H9 (cell line): ENCODE measurements around the gene MSI2. TPM values are rescaled to one million over a fixed set of nuclear protein-coding genes. Genes with fewer than 3 reads are reported as not detected.

ENCODE experiments used
- DNase-seq: peaks from one replicate; pipeline ENCODE4 v3.0.0-alpha.2; 2017
- H2AFZ ChIP-seq: one replicate; pipeline ENCODE4 v1.6.1; 2013; ENCODE audit warnings: mild to moderate bottlenecking, low read length, control low read depth, moderate library complexity
- H2AK5ac ChIP-seq: 2 replicates; pipeline ENCODE4 v1.6.1; 2013; ENCODE audit warnings: low read length, control low read depth, mixed read lengths; ENCODE audit not compliant: insufficient read length
- H2BK120ac ChIP-seq: one replicate; pipeline ENCODE4 v1.6.1; 2013; ENCODE audit warnings: low read depth, mild to moderate bottlenecking, low read length, control low read depth, inconsistent platforms; ENCODE audit not compliant: poor library complexity, severe bottlenecking
- H2BK12ac ChIP-seq: 2 replicates; pipeline ENCODE4 v1.6.1; 2013; ENCODE audit warnings: low read length, control low read depth, mixed read lengths, low read depth; ENCODE audit not compliant: insufficient read length
- H2BK15ac ChIP-seq: 2 replicates; pipeline ENCODE4 v1.6.1; 2013; ENCODE audit warnings: low read depth, low read length, control low read depth
- H2BK20ac ChIP-seq: one replicate; pipeline ENCODE4 v1.6.1; 2013; ENCODE audit warnings: low read depth, mild to moderate bottlenecking, low read length, control low read depth, inconsistent platforms; ENCODE audit not compliant: poor library complexity, severe bottlenecking
- H2BK5ac ChIP-seq: 2 replicates; pipeline ENCODE4 v1.6.1; 2013; ENCODE audit warnings: low read length, control low read depth, mixed read lengths; ENCODE audit not compliant: insufficient read length
- H3K14ac ChIP-seq: 2 replicates; pipeline ENCODE4 v1.6.1; 2013; ENCODE audit warnings: low read length, control low read depth; ENCODE audit not compliant: insufficient read depth
- H3K18ac ChIP-seq: 2 replicates; pipeline ENCODE4 v1.6.1; 2013; ENCODE audit warnings: low read depth, mild to moderate bottlenecking, mixed read lengths, low read length, control low read depth; ENCODE audit not compliant: insufficient read length
- H3K23ac ChIP-seq: 2 replicates; pipeline ENCODE4 v1.6.1; 2013; ENCODE audit warnings: low read length, control low read depth, mixed read lengths, low read depth; ENCODE audit not compliant: insufficient read length
- H3K23me2 ChIP-seq: 2 replicates; pipeline ENCODE4 v1.6.1; 2013; ENCODE audit warnings: low read depth, mild to moderate bottlenecking, mixed read lengths, low read length, control low read depth; ENCODE audit not compliant: insufficient read length, poor library complexity, severe bottlenecking
- H3K27ac ChIP-seq: 2 replicates; pipeline ENCODE4 v1.5.1; 2013; ENCODE audit warnings: low read length, control low read depth, mixed read lengths, low read depth; ENCODE audit not compliant: insufficient read length
- H3K27me3 ChIP-seq: 2 replicates; pipeline ENCODE4 v1.6.1; 2013; ENCODE audit warnings: low read length, control low read depth, inconsistent platforms; ENCODE audit not compliant: insufficient read depth
- H3K4ac ChIP-seq: 2 replicates; pipeline ENCODE4 v1.6.1; 2013; ENCODE audit warnings: low read depth, mild to moderate bottlenecking, control low read depth, inconsistent platforms, low read length, moderate library complexity
- H3K4me1 ChIP-seq: 2 replicates; pipeline ENCODE4 v1.6.1; 2013; ENCODE audit warnings: low read length, control low read depth, inconsistent platforms; ENCODE audit not compliant: insufficient read depth
- H3K4me2 ChIP-seq: 2 replicates; pipeline ENCODE4 v1.6.1; 2013; ENCODE audit warnings: low read length, control low read depth, mixed read lengths; ENCODE audit not compliant: insufficient read length, insufficient read depth
- H3K56ac ChIP-seq: 2 replicates; pipeline ENCODE4 v1.6.1; 2013; ENCODE audit warnings: low read depth, mild to moderate bottlenecking, mixed read lengths, low read length, control low read depth; ENCODE audit not compliant: insufficient read length
- H3K79me1 ChIP-seq: 2 replicates; pipeline ENCODE4 v1.6.1; 2013; ENCODE audit warnings: low read depth, mild to moderate bottlenecking, moderate library complexity, low read length, control low read depth, inconsistent platforms; ENCODE audit not compliant: insufficient read depth, poor library complexity, severe bottlenecking
- H3K79me2 ChIP-seq: 2 replicates; pipeline ENCODE4 v1.6.1; 2013; ENCODE audit warnings: low read length, control low read depth, inconsistent platforms; ENCODE audit not compliant: insufficient read depth
- H3K9ac ChIP-seq: 2 replicates; pipeline ENCODE4 v1.6.1; 2013; ENCODE audit warnings: low read length, control low read depth, mixed read lengths; ENCODE audit not compliant: insufficient read length; ENCODE audit errors: extremely low read depth
- H3K9me3 ChIP-seq: one replicate; pipeline ENCODE4 v1.6.1; 2013; ENCODE audit warnings: low read depth, low read length, inconsistent platforms; ENCODE audit not compliant: control insufficient read depth
- H3T11ph ChIP-seq: one replicate; pipeline ENCODE4 v1.6.1; 2013; ENCODE audit warnings: mild to moderate bottlenecking, low read length, control low read depth, inconsistent platforms
- H4K20me1 ChIP-seq: one replicate; pipeline ENCODE4 v1.6.1; 2013; ENCODE audit not compliant: control insufficient read depth, insufficient read length, insufficient read depth
- H4K5ac ChIP-seq: 2 replicates; pipeline ENCODE4 v1.6.1; 2013; ENCODE audit warnings: low read depth, mild to moderate bottlenecking, mixed read lengths, low read length, control low read depth; ENCODE audit not compliant: insufficient read length
- H4K8ac ChIP-seq: replicated peaks from 2 replicates; pipeline ENCODE4 v1.6.1; 2013; ENCODE audit warnings: low read length, control low read depth, mixed read lengths, low read depth; ENCODE audit not compliant: insufficient read length
- H4K91ac ChIP-seq: 2 replicates; pipeline ENCODE4 v1.6.1; 2013; ENCODE audit warnings: low read depth, mild to moderate bottlenecking, moderate library complexity, mixed read lengths, low read length, control low read depth; ENCODE audit not compliant: insufficient read length
- H3K27ac Mint-ChIP-seq, 3 experiments: 2 replicates in 2 of 3; 3 replicates in 1 of 3; pipeline ENCODE4 v1.8.0; 2020 to 2021; ENCODE audit warnings: mixed read lengths in 3 of 3, mild to moderate bottlenecking in 1 of 3, moderate library complexity in 1 of 3
- H3K27me3 Mint-ChIP-seq: 2 replicates; pipeline ENCODE4 v1.8.0; 2021; ENCODE audit warnings: low read depth, mild to moderate bottlenecking, moderate library complexity, mixed read lengths
- H3K36me3 Mint-ChIP-seq, 3 experiments: 2 replicates in 2 of 3; 3 replicates in 1 of 3; pipeline ENCODE4 v1.8.0; 2020 to 2021; ENCODE audit warnings: low read depth in 3 of 3, mixed read lengths in 3 of 3; ENCODE audit not compliant: insufficient read depth in 1 of 3
- H3K4me1 Mint-ChIP-seq, 2 experiments: 2 replicates each; pipeline ENCODE4 v1.8.0; 2020; ENCODE audit warnings: mixed read lengths in 2 of 2
- H3K4me3 Mint-ChIP-seq, 2 experiments: 2 replicates in 1 of 2; 3 replicates in 1 of 2; pipeline ENCODE4 v1.8.0; 2020 to 2021; ENCODE audit warnings: mild to moderate bottlenecking in 2 of 2, mixed read lengths in 2 of 2, moderate library complexity in 1 of 2
- H3K9me3 Mint-ChIP-seq, 2 experiments: 2 replicates in 1 of 2; 3 replicates in 1 of 2; pipeline ENCODE4 v1.8.0; 2020; ENCODE audit warnings: mild to moderate bottlenecking in 2 of 2, mixed read lengths in 2 of 2, moderate library complexity in 1 of 2
- CTCF ChIP-seq: fragments of 200-600 bp; sonication (generic); conservative IDR thresholded peaks from 3 replicates; pipeline ENCODE4 v1.8.0; 2021; ENCODE audit warnings: antibody characterized with exemption, mild to moderate bottlenecking
- WGBS: extraction: QIAGEN DNeasy Blood & Tissue Kit; methylation state at CpG from one replicate; pipeline ENCODE4 v1.1.7; 2013; ENCODE audit warnings: missing lambda C conversion rate, low lambda C conversion rate, mixed read lengths; ENCODE audit not compliant: insufficient read length; ENCODE audit errors: extremely low coverage; 5-methylcytosine and 5-hydroxymethylcytosine counted together
- total RNA-seq: library from RNA; stranded (reverse); gene quantifications from 2 replicates; pipeline ENCODE4 v1.2.1, GENCODE V29; 2021

MSI2 gene
- total RNA-seq, 1 experiment from 2014 or later = 98.5 TPM

DNA sequence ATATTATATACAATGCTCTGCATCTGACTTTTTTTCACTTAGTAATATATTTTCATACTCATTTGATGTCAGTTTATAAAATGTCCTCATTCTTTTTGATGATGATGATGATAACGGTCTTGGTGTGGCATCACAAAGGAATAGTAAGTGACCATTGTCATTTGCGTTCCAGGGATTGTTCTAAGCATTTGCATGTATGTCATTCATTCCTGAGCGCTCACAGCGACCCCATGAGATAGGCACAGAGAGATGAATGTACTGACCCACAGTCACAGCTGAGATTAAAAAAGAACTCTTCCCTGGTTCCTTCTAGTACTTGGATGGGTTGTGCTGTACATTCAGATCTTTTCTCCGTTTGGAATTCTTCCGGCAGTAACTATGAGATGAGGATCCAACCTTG, 21.2 kb upstream of the MSI2 start:
- Mint-ChIP-seq H3K9me3 (no peaks in the 10 kb centered on the region; a peak in 2 of 5 replicates), H3K27me3 (no peaks in the 10 kb centered on the region), H3K27ac (peak overlapping the region in 2 of 3 experiments; percentile 14 to 26; a peak in 4 of 7 replicates), H3K36me3 (no peaks in the 10 kb centered on the region), H3K4me3 (no peak overlapping the region), H3K4me1 (peaks cover 26 to 27% of the 10 kb centered on the region in 2 experiments)
- Histone ChIP-seq H3T11ph (no peak overlapping the region), H3K27ac (no peak overlapping the region), H4K8ac (no peak overlapping the region), H3K56ac (no peak overlapping the region), H3K79me2 (no peaks in the 10 kb centered on the region), H2BK20ac (no peak overlapping the region), H2BK120ac (no peak overlapping the region), H3K23ac (no peak overlapping the region), H3K79me1 (no peaks in the 10 kb centered on the region), H3K14ac (no peak overlapping the region), H3K27me3 (no peaks in the 10 kb centered on the region), H3K18ac (no peak overlapping the region), H2AK5ac (no peak overlapping the region), H3K4ac (no peak overlapping the region), H2BK5ac (no peak overlapping the region), H4K91ac (no peak overlapping the region), H2BK15ac (no peak overlapping the region), H4K5ac (no peak overlapping the region), H3K23me2 (no peaks in the 10 kb centered on the region), H2AFZ (no peak overlapping the region), H3K4me2 (no peak overlapping the region), H3K9ac (no peak overlapping the region), H3K9me3 (no peaks in the 10 kb centered on the region), H4K20me1 (no peaks in the 10 kb centered on the region), H3K4me1 (peaks cover 6% of the 10 kb centered on the region; the same call in 1 of the 2 replicates), H2BK12ac (no peak overlapping the region)
- WGBS = no CpG with 5 or more reads among the region's 6 CpGs
- no peak for DNase-seq
- TF ChIP-seq CTCF = peak; percentile 32; the same call in 2 of the 3 replicates
